NCI-H524 treated with DMSO at 0.1 percent for 48 hours (cell line): Measurements from ENCODE around the gene SMAD4.
"Not testable (repeated sequence)": the region's sequence is repeated elsewhere in the genome, so short reads cannot be mapped to it uniquely, and the experiment has no call there.

Source experiments
- DNase-seq: peaks from one replicate; lab custom pipeline; 2025; lab: John Stamatoyannopoulos, UW

The SMAD4 gene

DNA sequence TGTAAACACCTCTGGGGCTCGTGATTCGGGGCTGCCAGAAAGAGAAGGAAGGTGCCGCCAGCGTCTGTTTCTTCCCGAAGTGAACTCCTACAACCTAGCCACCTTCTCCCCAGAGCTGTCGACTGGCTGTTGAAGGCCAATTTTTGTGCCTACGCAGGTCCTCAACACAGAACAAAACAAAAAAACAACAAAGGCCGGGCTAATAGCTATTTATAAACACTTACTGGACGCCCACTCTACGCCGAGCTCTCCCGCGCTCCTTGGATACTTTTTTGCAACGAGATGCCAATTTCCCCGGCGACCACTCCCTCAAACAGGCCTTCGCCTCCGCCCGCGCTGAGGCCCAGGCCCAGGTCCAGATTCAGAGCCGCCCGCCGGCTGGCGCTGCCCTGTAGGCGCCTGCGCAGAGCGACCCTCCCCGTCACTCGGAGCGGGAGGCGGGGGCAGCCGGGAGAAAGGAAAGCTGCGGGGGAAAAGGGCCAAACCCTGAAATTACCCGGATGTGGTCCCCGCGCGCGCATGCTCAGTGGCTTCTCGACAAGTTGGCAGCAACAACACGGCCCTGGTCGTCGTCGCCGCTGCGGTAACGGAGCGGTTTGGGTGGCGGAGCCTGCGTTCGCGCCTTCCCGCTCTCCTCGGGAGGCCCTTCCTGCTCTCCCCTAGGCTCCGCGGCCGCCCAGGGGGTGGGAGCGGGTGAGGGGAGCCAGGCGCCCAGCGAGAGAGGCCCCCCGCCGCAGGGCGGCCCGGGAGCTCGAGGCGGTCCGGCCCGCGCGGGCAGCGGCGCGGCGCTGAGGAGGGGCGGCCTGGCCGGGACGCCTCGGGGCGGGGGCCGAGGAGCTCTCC is at the start of gene SMAD4:
Gene SMAD4, plus strand, starts transcription at position 520 of the 843 bp plus-strand sequence. CDS start 16,834 bp downstream, outside the sequence.
- DNase-seq = peak; percentile 61

DNA sequence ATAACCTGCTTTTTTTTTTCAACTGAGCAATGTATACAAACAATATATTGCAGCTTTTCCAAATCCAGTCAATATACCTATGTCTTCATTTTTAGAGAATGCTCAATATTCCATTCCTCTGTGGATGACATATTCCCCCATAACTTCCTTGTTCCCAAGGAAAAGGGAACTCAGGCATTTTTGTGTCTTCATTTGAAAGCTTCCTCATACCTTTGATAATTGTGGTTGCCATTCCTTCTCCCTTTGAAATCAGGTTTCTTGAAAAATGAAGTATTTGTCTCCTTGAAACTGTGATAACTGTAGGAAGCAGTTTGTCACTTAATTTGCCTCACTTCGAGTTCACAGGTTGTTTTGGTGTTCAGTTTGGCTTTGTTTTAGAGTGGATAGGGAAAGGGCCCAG is 48.6 kb upstream of the SMAD4 start:
- DNase-seq = no peak

DNA sequence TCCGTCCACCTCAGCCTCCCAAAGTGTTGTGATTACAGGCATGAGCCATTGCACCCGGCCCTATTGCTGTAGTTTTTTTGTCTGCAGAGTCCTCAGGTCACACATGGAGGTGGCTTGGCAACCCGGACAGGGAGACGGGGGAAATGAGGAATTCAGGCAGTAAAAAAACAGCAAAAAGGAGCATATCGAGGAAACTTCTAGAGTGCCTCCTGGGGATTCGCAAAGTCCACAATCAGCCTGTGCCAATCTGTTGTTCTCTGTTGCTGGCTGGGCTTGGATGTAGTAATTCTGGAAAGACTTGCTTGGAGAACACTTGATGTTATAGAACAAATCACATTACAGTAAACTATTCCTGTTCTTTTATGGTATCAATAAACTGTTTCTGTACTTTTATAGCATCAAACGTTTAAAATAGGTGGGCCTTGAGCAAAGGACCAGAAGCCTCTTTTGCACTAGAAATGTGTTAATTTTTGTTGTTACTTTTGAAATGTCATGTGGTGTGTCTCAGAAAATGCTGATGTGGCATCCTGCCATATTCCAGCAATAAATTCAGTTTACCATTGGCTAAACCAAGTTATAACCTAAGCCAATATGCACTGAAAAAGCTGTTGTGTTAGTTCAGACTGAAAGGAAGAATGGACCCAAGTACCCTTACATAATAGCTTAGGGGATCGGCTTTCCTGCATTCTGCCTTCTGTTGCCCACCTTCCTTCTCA is 47.8 kb upstream of the SMAD4 start:
- no peak for DNase-seq

DNA sequence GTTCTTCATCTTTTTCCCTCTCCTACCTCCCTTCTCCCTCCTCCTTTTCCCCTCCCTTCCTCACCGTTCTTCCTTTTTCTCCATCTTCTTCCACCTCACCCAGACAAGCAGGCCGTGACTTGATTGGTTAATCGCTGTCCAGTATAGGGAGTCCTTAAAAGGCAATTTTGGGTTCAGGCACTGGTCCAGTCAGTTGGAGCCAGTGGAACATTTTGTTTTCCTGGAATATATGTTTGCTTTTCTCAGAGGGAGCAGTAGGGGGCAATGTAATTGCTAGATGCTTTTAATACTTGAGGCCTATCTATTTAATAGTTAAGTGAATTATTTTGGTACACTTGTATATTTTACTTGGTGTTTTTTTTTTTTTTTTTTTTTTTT is 47.2 kb upstream of the SMAD4 start:
- DNase-seq = no peak

DNA sequence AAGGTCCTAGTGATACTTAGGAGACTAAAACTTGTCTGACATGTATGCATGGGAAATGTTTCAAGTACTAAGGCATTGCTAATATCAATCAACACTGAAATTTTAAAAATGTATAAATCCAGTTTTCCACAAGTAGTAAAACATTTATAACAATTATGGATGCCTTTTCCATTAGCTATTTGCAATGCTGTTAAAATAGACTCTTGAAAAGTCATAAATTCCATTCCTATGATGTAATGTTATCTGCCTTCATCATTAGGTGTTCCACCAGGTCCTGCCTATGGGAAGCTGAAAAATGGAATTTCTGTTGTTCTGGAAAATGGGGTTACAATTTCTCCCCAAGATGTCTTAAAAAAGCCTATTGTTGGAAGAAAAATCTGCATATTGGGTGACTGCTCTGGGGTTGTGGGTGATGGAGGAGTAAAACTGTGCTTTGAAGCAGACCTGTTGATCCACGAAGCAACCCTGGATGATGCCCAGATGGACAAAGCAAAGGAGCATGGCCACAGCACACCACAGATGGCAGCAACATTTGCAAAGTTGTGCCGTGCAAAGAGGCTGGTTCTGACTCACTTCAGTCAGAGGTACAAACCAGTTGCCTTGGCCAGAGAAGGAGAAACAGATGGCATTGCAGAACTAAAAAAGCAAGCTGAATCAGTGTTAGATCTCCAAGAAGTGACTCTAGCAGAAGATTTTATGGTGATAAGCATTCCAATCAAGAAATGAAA is 43.5 kb upstream of the SMAD4 start:
- no peak for DNase-seq

DNA sequence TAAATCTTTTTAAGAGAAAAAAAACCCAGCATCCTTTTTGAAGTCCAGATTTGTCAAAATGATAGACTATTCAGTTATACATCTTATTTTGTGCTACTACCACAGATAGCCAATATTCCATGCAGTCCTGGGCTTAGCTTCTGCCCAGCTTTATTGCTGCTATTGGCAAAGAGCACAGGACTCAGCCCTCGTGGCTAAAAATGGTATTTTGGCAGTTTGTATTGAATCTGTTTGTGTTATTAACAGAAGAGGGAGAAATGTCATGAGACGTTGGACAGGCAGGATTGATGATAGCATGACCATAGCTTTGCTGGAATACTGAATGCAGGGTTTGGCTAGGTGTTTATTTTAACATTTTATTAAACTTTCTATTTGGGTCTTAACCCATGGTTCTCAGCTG is 42.8 kb upstream of the SMAD4 start:
- no peak for DNase-seq

DNA sequence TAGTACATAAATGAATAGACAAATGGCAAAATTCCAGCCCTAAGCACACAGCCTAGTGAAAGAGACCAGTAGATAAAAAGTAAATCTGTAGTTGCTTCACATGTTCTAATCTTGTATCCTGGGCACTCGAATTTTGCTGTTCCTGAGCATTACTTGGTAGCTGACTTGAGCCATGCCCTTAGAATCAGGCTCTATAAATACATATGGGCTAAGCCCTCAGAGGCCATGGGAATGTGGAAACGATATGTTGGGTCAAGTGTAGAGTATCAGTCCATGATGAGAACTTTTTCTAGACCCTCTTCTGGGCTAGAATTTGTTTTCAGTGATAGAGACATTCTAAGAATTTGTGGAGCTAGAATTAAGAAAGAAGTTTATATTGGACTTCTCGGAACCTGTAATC is 40.3 kb upstream of the SMAD4 start:
- DNase-seq = no peak

DNA sequence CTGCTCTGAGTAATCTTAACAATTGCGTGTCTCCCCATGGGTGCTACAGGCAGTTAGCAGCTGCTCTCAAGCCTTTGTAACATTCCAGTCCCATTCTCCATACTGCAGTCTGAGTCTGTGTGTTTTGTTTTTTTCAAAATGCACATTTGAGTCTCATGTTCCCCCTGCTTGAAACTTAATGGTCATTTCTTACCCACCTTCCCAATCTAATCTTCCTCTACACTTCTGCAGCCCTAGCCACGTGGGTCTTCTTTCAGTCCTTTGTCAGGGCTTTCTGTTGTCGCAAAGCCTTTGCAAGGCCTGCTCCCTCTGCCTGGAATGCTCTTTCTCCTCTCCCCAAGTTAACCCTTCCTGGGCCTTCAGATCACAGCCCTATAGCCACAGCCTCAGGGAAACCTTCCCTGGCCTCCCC is 37.7 kb upstream of the SMAD4 start:
- DNase-seq = no peak

DNA sequence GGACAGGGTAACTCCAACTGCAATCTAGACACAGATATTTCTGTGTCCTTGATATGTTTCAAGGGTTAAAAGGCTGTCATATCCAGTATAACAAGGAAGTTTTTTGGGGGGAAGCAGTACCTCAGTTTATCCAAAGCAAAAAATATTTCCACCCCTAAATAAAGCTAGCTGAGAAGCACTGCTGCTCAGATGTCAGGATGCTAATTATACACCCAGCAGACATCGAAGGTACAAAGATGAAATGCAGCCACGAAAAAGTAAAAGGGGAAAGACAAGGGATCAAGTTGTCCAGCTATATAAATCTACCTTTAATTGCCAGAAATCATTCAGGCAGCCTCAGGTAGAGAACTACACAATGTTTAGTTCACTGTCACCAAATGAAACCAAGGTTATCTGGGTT is 36.0 kb upstream of the SMAD4 start:
- no peak for DNase-seq

DNA sequence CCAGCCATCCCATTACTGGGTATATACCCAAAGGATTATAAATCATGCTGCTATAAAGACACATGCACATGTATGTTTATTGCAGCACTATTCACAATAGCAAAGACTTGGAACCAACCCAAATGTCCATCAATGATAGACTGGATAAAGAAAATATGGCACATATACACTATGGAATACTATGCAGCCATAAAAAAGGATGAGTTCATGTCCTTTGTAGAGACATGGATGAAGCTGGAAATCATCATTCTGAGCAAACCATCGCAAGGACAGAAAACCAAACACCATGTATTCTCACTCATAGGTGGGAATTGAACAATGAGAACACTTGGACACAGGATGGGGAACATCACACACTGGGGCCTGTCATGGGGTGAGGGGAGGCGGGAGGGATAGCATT is 26.8 kb upstream of the SMAD4 start:
- DNase-seq = not testable (repeated sequence)

DNA sequence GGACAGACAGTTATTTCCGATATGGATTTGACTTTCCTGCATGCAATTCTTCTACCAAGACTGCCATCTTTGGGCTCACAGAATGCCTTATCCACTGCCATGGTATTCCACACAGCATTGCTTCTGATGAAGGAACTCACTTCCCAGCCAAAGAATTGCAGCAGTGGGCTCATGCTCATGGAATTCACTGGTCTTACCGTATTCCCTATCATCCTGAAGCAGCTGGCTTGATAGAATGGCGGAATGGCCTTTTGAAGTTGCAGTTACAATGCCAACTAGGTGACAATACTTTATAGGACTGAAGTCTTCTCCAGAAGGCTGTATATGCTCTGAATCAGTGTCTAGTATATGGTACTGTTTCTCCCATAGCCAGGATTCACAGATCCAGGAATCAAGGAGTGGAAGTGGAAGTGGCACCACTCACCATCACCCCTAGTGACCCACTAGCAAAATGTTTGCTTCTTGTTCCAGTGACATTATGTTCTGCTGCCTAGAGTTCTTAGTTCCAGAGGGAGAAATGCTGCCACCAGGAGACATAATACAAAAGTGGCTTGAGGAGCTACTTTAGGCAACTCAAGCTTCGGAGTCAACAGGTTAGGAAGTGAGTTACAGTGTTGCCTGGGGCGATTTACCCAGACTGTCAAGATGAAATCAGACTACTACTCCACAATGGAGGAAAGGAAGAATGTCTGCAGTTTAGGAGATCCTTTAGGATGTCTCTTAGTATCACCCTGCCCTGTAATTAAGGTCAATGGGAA is 23.8 kb upstream of the SMAD4 start:
- DNase-seq = no peak

DNA sequence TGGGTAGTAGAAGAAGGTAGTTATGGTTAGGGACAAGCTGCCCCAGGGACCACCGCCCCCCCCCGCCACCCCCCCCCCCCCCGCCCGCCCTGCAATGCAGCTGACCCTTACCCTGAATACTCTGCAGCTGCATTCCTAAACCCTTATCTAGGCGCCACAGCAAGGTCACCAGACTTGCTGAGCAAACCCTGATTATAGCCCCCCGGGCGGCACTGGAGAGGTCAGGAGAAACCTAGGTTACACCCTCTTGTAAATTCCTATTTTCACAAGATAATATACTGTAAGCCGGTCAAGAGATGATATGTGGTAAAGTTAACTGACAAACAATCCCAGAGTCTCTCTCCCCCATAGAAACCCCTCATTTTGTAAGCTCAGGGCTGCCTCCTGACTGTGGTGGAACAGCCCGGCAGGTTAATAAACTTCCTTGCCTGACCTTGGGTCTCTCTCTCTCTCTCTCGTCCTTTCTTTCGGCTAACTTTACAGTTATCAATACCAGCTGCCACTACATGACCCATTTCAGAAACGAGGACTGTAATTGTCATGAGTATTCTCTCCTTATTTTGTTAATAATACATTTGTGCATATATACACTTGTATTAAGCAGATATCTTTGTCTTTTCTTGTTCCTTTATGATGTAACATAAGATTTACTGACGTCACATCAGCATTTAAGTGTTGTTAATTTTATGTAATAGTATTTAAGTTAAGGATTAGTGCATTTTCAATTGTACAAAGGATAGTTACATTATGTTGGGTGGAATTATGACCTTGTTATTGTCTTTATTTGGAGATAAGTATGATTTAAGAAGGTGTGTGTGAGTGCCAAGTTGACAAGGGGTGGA is 22.8 kb upstream of the SMAD4 start:
- DNase-seq = no peak

DNA sequence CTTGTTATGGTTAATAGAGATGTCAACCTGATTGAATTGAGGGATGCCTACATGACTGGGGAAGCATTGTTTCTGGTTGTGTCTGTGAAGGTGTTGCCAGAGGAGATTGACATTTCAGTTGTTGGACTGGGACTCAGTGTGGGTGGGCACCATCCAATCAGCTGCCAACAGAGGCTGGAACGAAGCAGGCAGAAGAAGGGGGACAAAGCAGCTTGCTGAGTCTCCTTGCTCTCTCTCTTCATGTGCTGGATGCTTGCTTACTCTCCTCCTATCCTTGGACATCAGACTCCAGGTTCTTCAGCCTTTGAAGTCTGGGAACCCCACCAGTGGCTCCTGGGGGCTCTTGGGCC is 22.2 kb upstream of the SMAD4 start:
- DNase-seq = no peak

DNA sequence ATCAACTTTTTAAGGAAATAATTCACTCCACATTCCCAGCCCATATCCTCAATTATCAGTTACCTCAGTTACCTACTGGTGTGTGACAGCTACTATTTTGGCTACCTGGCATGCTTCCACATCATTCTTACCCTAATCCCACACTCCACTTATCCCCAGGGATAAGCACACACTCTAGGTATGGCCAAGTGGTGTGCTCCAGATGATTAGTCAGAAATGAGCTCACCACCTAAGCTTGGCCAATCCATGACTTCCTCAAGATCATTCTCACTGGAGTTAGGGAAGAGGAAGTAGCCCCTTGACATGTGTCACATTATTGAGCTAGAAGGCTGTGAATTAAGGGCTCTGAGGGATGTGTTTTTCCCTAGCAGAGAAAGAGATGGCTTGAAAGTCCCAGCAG is 20.9 kb upstream of the SMAD4 start:
- peak; percentile 93 for DNase-seq

DNA sequence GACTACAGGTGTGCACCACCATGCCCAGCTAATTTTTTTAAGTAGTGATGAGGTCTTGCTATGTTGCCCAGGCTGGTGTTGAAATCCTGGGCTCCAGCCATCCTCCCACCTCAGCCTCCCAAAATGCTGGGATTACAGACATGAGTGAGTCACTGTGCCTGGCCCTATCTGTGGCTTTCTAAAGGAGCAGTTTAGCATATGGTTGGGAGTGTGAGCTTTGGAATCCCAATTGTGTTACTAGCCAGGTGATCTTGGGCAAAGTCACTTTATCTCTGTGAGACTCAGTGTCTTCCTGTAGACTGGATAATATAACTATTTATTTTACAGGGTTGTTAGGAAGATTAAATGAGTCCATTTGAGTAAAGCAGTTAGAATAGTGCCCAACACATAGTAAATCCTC is 19.8 kb upstream of the SMAD4 start:
- DNase-seq = no peak

DNA sequence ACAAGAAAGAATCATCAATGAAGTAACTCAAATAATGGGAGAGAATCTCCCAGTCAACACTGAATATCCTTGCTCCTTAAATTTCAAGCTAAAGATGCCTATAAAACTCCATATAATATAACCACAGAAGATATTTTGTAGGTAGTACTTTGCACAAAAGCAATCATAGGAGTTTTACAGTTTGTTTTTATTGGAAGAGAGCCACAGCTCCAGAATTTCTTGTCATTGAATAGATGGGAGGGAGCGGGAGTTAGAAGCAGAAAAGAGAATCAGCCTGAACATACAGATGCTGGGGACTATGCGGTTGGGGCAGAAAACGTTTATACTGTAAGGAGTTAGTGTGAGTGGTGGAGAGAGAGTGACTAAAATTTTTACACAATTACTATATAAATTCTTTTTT is 18.3 kb upstream of the SMAD4 start:
- no peak for DNase-seq

DNA sequence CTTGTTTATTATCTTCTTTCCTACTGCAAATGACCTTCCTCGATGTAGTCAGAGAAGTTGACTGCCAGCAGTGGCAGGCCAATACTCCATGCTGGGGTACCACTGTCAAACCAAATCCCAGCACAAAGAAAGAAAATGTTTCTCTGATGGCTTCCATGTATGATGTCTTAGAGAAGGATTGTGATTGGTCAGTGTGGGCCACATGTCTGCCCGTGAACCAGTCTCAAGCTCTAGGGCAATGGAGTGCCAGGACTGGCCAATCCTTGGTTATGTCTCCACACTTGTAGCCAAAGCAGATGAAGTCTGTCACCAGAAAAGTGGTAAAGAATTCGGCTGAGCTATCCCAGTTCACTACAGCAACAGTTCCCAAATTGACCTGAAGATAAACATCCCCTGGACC is 17.6 kb upstream of the SMAD4 start:
- DNase-seq = no peak

DNA sequence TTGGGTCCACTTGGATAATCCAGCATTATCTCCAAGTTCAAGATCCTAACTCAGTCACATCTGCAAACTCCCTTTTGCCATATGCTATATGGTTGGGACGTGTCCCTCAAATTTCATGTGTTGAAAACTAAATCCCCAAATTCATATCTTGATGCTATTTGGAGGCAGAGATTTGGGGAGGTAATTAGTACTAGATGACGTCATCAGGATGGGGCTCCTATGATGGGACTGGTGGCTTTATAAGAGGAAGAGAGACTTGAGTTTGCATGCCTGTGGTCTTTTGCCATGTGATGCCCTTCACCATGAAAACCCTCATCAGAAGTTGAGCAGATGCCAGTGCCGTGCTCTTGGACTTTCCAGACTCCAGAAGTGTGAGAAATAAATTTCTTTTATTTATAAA is 16.8 kb upstream of the SMAD4 start:
- no peak for DNase-seq

DNA sequence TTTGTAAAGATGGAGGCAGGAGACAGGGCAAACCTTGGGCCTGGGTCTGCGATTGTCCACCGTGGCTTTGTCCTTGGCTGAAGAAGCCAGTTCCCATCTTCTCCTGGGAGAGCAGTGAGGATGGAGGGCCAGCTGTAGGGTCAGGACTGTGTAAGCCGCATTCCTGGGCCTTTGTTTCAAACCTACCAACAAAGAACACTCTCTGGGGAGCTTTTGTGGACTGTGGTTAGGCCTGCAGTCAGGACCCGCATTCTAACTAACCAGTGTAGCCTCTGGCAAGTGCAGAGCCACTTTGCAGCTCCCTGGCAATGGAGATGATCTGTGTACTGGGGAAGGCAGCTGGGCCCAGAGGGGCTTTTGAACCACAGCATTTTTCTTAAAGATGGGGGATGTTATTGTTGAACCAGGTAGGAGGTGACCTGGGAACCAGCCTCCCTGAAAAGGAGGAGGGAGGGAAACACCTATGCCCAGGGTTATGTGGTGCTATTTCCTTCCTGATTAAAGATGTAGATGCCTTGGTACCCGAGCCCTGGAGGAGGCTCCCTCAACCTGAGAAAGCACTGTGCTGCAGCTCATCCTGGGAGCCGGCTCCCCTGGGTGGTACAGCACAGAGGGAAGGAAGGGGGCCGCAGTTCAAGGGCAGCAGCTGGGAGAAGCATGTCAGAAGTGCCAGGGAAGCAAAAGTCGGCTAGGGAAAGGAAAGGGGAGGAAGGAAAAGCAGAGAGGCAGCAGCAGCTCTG is 12.7 kb upstream of the SMAD4 start:
- DNase-seq = no peak

DNA sequence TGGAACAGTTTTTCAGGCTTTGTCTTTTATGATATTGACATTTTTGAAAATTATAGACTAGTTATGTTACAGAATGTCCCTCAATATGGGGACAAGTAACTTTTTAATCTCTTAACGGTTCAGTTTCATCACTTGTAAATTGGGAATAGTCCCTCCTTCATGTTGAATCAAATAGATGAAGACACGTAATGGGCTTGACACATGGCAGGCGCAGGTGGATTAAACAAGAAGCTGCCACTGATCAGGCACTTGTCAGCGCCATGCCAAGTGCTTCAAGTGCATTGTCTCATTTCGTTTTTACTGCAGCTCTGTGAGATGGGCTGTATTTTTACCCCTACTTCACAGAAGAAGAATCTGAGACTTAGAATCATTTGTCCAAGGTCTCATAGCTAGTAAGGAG is 9.5 kb upstream of the SMAD4 start:
- peak; percentile 54 for DNase-seq
